Prostate gland (tissue), 2 donors: ENCODE data around the gene TCF12. TPM values are rescaled to one million over a fixed set of nuclear protein-coding genes. Genes with fewer than 3 reads are reported as not detected.

Source experiments
- DNase-seq: peaks from one replicate; pipeline ENCODE4 v3.0.0-alpha.2; 2019; ENCODE audit warnings: low spot score
- H3K27ac ChIP-seq, 2 donors: fragments of 200-600 bp; sonication (generic); 2 replicates each; pipeline ENCODE4 v1.5.1; 2017 to 2019
- H3K27me3 ChIP-seq: fragments of 200-600 bp; sonication (generic); replicated peaks from 2 replicates; pipeline ENCODE4 v1.5.1; 2019; ENCODE audit not compliant: insufficient read depth
- H3K36me3 ChIP-seq, 2 donors: fragments of 200-600 bp; sonication (generic); 1 replicate in 1 of 2; 2 replicates in 1 of 2; pipeline versions ENCODE4 v1.5.1 to v1.8.1; 2017 to 2019
- H3K4me1 ChIP-seq: fragments of 200-600 bp; sonication (generic); replicated peaks from 2 replicates; pipeline ENCODE4 v1.5.1; 2019
- H3K4me3 ChIP-seq, 2 donors: fragments of 200-600 bp; sonication (generic); 2 replicates each; pipeline ENCODE4 v1.5.1; 2017 to 2019
- H3K9me3 ChIP-seq: fragments of 200-600 bp; sonication (generic); 2 replicates; pipeline ENCODE4 v1.5.1; 2017
- POLR2A ChIP-seq: fragments of 450-650 bp; IDR thresholded peaks from one replicate; pipeline ENCODE4 v1.6.1; 2016; ENCODE audit warnings: antibody characterized with exemption, mild to moderate bottlenecking
- POLR2AphosphoS5 ChIP-seq: sonication (generic); formaldehyde crosslinking; IDR thresholded peaks from one replicate; pipeline ENCODE4 v1.6.1; 2017; ENCODE audit warnings: antibody characterized with exemption
- WGBS: methylation state at CpG from one replicate; pipeline ENCODE4 v1.1.5; 2018; 5-methylcytosine and 5-hydroxymethylcytosine counted together
- intact Hi-C: fragments of 100-400 bp; cut with DNase I; formaldehyde crosslinking; loops from one replicate; pipeline ENCODE4 v1.14.2; 2022
- total RNA-seq, 2 donors: library from RNA; depleted of rRNA; stranded (reverse); fragments of >200 nt; gene quantifications; one replicate each; pipeline ENCODE4 v1.1.0, GENCODE V29; 2016
- TF ChIP-seq, protein P1 (sequence below), 4 experiments: fragments of 200-600 bp in 2 of 4; fragments of 450-650 bp in 2 of 4; sonication (generic) in 2 of 4; IDR thresholded peaks; 1 replicate in 3 of 4; 2 replicates in 1 of 4; pipeline ENCODE4 v1.5.1; 2016 to 2019; ENCODE audit warnings: antibody characterized with exemption in 4 of 4, mild to moderate bottlenecking in 2 of 4, moderate library complexity in 2 of 4

TCF12 gene
- total RNA-seq, 2 donors from 2014 or later, result 95.4 to 123 TPM

DNA sequence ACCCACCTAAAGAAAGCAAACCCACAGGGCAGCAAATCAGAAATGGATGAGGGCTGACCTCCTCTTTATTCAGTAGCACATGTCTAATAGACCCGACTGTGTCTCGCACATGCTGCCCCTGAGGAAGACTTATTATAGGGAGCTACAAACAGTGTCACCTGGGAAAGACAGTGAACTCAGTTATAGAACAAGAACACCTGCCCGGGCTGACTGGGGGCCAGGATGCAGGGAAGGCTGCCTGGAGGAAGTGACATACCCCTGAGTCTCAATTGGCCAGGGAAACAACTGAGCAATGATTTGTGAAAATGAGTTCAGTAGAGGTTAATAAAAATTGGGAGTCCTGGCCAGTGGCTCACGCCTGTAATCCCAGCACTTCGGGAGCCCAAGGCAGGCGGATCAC, 379.2 kb downstream of the TCF12 start:
- H3K4me3 ChIP-seq, result no peak overlapping the region
- 77% methylated on average over 6 of the region's 6 CpGs for WGBS
- no peak overlapping the region for H3K27ac ChIP-seq
- H3K27me3 ChIP-seq, result no peaks in the 10 kb centered on the region
- no peaks in the 10 kb centered on the region for H3K9me3 ChIP-seq
- no peaks in the 10 kb centered on the region for H3K36me3 ChIP-seq
- no peak for DNase-seq
- intact Hi-C loops, result no loop called here
- TF ChIP-seq POLR2A (no peak), POLR2AphosphoS5 (no peak)
- TF ChIP-seq, protein P1, sequence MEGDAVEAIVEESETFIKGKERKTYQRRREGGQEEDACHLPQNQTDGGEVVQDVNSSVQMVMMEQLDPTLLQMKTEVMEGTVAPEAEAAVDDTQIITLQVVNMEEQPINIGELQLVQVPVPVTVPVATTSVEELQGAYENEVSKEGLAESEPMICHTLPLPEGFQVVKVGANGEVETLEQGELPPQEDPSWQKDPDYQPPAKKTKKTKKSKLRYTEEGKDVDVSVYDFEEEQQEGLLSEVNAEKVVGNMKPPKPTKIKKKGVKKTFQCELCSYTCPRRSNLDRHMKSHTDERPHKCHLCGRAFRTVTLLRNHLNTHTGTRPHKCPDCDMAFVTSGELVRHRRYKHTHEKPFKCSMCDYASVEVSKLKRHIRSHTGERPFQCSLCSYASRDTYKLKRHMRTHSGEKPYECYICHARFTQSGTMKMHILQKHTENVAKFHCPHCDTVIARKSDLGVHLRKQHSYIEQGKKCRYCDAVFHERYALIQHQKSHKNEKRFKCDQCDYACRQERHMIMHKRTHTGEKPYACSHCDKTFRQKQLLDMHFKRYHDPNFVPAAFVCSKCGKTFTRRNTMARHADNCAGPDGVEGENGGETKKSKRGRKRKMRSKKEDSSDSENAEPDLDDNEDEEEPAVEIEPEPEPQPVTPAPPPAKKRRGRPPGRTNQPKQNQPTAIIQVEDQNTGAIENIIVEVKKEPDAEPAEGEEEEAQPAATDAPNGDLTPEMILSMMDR (IDR thresholded peaks at IDR 0.05), result no peak
- no peaks in the 10 kb centered on the region for H3K4me1 ChIP-seq

DNA sequence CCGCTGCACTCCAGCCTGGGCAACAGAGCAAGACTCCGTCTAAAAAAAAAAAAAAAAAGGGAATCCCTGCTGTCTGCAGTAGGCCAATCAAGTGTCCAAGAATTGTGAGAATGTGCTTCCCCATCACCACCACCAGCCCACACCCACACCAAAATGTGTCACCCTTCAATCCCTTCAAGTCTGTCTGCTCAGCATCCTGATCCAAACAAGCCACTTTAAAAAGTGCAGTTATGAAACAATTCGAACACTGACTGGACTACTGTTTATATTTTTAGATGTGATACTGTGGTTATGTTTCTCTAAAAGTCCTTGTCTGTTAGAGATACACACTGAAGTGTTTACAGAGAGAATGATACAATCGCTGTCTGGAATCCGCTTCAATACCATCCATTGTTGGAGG, 379.8 kb downstream of the TCF12 start:
- H3K27ac ChIP-seq, result no peak overlapping the region
- H3K27me3 ChIP-seq, result no peaks in the 10 kb centered on the region
- TF ChIP-seq, protein P1 (IDR thresholded peaks at IDR 0.05), result no peak
- TF ChIP-seq POLR2AphosphoS5 (no peak), POLR2A (no peak)
- 57% methylated on average over 5 of the region's 5 CpGs for WGBS
- DNase-seq, result no peak
- no peaks in the 10 kb centered on the region for H3K36me3 ChIP-seq
- no peaks in the 10 kb centered on the region for H3K4me1 ChIP-seq
- H3K9me3 ChIP-seq, result no peaks in the 10 kb centered on the region
- H3K4me3 ChIP-seq, result no peak overlapping the region
- intact Hi-C loops, result no loop called here

DNA sequence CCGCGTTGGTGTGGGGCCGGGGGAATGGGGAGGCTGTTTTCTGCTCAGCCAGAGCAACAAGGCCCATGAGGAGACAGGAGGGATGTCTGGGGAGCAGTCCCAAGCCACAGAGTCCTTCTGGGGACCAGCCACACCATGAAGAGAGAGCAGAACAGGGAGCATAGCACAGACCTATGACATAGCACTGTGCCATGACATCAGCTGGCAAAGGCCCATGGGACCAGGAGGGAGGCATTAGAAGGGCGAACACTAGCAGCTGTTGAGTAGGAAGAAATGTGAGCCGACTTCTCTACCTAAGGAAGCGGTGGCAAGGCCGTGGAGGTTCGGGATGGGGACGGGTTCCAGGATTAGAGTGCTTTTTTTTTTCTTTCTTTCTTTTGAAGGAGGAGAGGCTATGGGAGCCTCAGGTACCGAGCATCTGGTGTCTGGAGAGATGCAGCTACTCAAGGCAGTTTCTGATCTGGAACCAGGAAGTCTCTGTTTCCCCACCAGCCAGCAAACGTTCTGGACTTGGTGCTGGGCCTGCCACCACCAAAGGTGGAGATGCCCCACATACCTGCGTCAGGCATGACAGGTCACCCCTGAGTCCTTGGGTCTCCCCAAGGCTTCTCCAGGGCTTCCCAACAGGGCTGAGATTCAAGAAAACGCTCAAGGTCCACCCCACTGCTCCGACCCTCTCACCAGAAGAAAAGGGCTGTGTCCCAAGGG, 380.6 kb downstream of the TCF12 start:
- H3K4me1 ChIP-seq, result no peaks in the 10 kb centered on the region
- no peak for DNase-seq
- H3K27me3 ChIP-seq, result no peaks in the 10 kb centered on the region
- no peaks in the 10 kb centered on the region for H3K36me3 ChIP-seq
- WGBS, result 68% methylated on average over 14 of the region's 14 CpGs
- TF ChIP-seq, protein P1 (IDR thresholded peaks at IDR 0.05), result no peak
- TF ChIP-seq POLR2AphosphoS5 (no peak), POLR2A (no peak)
- no peak overlapping the region for H3K4me3 ChIP-seq
- intact Hi-C loops, result no loop called here
- no peak overlapping the region for H3K27ac ChIP-seq
- no peaks in the 10 kb centered on the region for H3K9me3 ChIP-seq

DNA sequence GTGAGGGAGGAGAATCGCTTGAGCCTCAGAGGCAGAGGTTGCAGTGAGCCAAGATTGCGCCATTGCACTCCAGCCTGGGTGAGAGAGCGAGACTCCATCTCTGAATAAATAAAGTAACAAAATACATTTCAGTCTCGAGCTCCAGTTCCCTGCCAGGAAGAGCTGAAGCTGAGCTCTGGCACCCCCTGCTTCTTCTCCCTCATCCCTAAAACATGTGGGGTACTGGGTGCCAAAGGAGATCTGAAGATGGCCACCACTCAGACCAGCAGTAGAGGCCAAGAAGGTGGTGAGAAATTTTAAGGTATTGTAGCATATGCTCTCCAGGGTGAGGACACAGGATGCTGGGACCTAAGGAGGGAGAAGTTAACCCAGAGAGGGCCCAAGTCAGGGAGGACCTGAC, 382.9 kb downstream of the TCF12 start:
- no peak overlapping the region for H3K27ac ChIP-seq
- H3K4me3 ChIP-seq, result no peak overlapping the region
- no peaks in the 10 kb centered on the region for H3K9me3 ChIP-seq
- no peaks in the 10 kb centered on the region for H3K27me3 ChIP-seq
- TF ChIP-seq POLR2AphosphoS5, result no peak
- no peak for TF ChIP-seq POLR2A
- TF ChIP-seq, protein P1 (IDR thresholded peaks at IDR 0.05), result no peak
- 84% methylated on average over 4 of the region's 4 CpGs for WGBS
- H3K36me3 ChIP-seq, result no peaks in the 10 kb centered on the region
- no peak for DNase-seq
- no peaks in the 10 kb centered on the region for H3K4me1 ChIP-seq
- intact Hi-C loops, result loop anchor here (10.0 kb wide), 1 partner anchor 87 kb away; no protein-coding TSS in a partner anchor

DNA sequence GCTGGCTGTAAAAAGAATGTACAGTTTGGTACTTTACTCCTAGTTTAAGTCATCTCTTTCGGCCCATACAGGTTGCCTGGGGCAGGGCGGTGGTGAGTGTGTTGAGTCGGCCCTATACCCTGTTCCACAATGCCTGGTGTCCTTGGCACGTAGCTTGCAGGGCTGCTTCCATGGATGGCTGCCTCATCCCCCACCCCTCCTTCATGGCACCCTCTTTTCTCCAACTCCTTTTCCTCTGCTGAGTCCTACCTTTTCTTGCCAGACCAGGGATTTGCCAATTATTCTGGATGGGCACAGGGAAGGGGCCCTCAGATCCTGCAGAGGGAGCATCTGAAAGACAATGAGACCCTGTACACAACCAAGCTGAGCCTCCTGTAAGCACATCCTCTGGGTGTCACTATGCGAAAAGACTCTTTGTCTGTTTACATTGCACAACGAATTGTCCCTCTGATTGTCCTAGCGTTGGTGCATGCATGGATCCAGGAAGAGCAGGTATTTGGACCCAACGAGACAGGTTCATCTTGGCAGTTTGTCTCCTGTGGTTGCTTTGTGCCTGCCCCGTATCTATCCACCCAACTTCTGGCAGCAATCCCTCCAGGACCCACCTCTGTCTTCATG, 384.3 kb downstream of the TCF12 start:
- H3K4me3 ChIP-seq, result no peak overlapping the region
- TF ChIP-seq POLR2AphosphoS5 (no peak), POLR2A (no peak)
- TF ChIP-seq, protein P1 (IDR thresholded peaks at IDR 0.05), result no peak
- WGBS, result 62% methylated on average over 9 of the region's 9 CpGs
- no peaks in the 10 kb centered on the region for H3K9me3 ChIP-seq
- no peaks in the 10 kb centered on the region for H3K27me3 ChIP-seq
- no peak for DNase-seq
- no peak overlapping the region for H3K27ac ChIP-seq
- peaks cover 8% of the 10 kb centered on the region for H3K4me1 ChIP-seq
- no peaks in the 10 kb centered on the region for H3K36me3 ChIP-seq
- intact Hi-C loops, result loop anchor here (10.0 kb wide), 1 partner anchor 88 kb away; no protein-coding TSS in a partner anchor
